Measurements from ENCODE around the gene TTC33.
"Not testable (repeated sequence)": the region's sequence is repeated elsewhere in the genome, so short reads cannot be mapped to it uniquely, and the experiment has no call there.

Gene TTC33

GRCh38 chr5:40679913-40680681 lies 75.7 kb downstream of the TTC33 start, which contains the start of gene PTGER4:
Gene PTGER4, plus strand, starts transcription at chr5:40679915. Its CDS starts 1,079 bp downstream, at chr5:40680994.
- no peak for DNase-seq (ENCODE audit: low read depth in 2 of 2)

- peak; percentile 87 to 90 for DNase-seq (ENCODE audit: low read depth in 2 of 2)
Measured at GRCh38 chr5:40679148-40679912, 76.4 kb downstream of the TTC33 start.

- DNase-seq (ENCODE audit: low read depth in 2 of 2) = no peak
Measured at GRCh38 chr5:40678460-40679147, 77.2 kb downstream of the TTC33 start.

- DNase-seq (ENCODE audit: low read depth in 2 of 2) = no peak
Measured at GRCh38 chr5:40678026-40678425, 77.7 kb downstream of the TTC33 start.

GRCh38 chr5:40677456-40677855 lies 78.3 kb downstream of the TTC33 start:
- no peak for DNase-seq (ENCODE audit: low read depth in 2 of 2)

- no peak for DNase-seq (ENCODE audit: low read depth in 2 of 2)
Measured at GRCh38 chr5:40676613-40677343, 79.0 kb downstream of the TTC33 start.

GRCh38 chr5:40675396-40676133 lies 80.2 kb downstream of the TTC33 start:
- DNase-seq (ENCODE audit: low read depth in 2 of 2) = no peak

GRCh38 chr5:40674661-40675235 lies 81.0 kb downstream of the TTC33 start:
- DNase-seq (ENCODE audit: low read depth in 2 of 2) = no peak

GRCh38 chr5:40672425-40672824 lies 83.3 kb downstream of the TTC33 start:
- DNase-seq (ENCODE audit: low read depth in 2 of 2) = no peak

- no peak for DNase-seq (ENCODE audit: low read depth in 2 of 2)
Measured at GRCh38 chr5:40669606-40670390, 86.0 kb downstream of the TTC33 start.

GRCh38 chr5:40667161-40667663 lies 88.5 kb downstream of the TTC33 start:
- DNase-seq (ENCODE audit: low read depth in 2 of 2) = no peak

- no peak for DNase-seq (ENCODE audit: low read depth in 2 of 2)
Measured at GRCh38 chr5:40666657-40667056, 89.1 kb downstream of the TTC33 start.

- DNase-seq (ENCODE audit: low read depth in 2 of 2) = no peak
Measured at GRCh38 chr5:40665635-40666298, 90.0 kb downstream of the TTC33 start.

GRCh38 chr5:40660751-40661150 lies 95.0 kb downstream of the TTC33 start:
- DNase-seq (ENCODE audit: low read depth in 2 of 2) = no peak

GRCh38 chr5:40656766-40657165 lies 99.0 kb downstream of the TTC33 start:
- no peak for DNase-seq (ENCODE audit: low read depth in 2 of 2)

GRCh38 chr5:40656091-40656490 lies 99.7 kb downstream of the TTC33 start:
- DNase-seq (ENCODE audit: low read depth in 2 of 2) = not testable (repeated sequence)

GRCh38 chr5:40655138-40655537 lies 100.6 kb downstream of the TTC33 start:
- no peak for DNase-seq (ENCODE audit: low read depth in 2 of 2)

GRCh38 chr5:40654377-40654991 lies 101.3 kb downstream of the TTC33 start:
- DNase-seq (ENCODE audit: low read depth in 2 of 2) = no peak
